Measurements from ENCODE around the gene GRM1.

DNA sequence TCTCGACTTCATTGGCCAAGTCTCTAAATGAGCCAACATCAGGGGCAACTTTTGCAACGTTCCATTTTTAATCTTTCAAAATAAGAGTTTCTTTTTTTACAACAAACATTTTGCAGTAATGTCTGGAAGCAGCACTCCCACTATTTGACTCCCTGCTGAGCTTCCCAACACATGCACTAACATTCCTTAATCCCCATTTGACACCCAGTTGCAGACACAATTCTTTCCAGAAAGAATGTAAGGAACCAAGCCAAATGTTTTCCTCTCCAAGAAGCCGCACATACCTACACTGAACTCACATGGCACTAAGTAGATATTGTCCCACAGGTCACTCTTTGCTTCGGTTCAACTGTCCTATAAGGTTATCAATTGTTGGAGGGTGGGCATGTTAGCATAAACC lies 165.6 kb downstream of the GRM1 start:
- no peak for TF ChIP-seq GATA2 (IDR thresholded peaks at IDR 0.05; ENCODE audit: low read depth, low read length)
- no peak for TF ChIP-seq GATA3 (IDR thresholded peaks at IDR 0.05; ENCODE audit: low read depth, low read length)

Data from SH-SY5Y (cell line).